GM12878 (cell line): Measurements from ENCODE around the gene FAM163B. TPM values are rescaled to one million over a fixed set of nuclear protein-coding genes. Genes with fewer than 3 reads are reported as not detected.

Experiments
- ATAC-seq: fragments of 200-7000 bp; cut with Tn5 transposase; 3 replicates; pipeline ENCODE4 v1.9.1; 2020; ENCODE audit warnings: mild to moderate bottlenecking, moderate library complexity
- BruUV-seq: library from RNA; stranded (reverse); fragments of 400-500 nt; replicated peaks from 2 replicates; lab custom pipeline; 2021; lab: Mats Ljungman, UMichigan
- CTCF ChIA-PET: fragments of 300-600 bp; sonication (Branson Sonifier 250); formaldehyde crosslinking; extraction: SDS; loops from one replicate; lab custom pipeline; 2021; ENCODE audit warnings: inconsistent platforms; lab: Yijun Ruan, JAX
- POLR2A ChIA-PET: fragments of 350-600 bp; formaldehyde crosslinking; extraction: SDS; loops from one replicate; lab custom pipeline; 2021; ENCODE audit warnings: inconsistent platforms; lab: Charles Lee
- RAD21 ChIA-PET: fragments of 300-600 bp; sonication (Branson Sonifier 250); formaldehyde crosslinking; loops from one replicate; lab custom pipeline; 2023; ENCODE audit warnings: antibody characterized with exemption; ENCODE audit not compliant: unreplicated experiment; lab: Charles Lee
- SMC1A ChIA-PET: fragments of 300-600 bp; sonication (Branson Sonifier 250); formaldehyde crosslinking; loops from one replicate; lab custom pipeline; 2023; ENCODE audit not compliant: unreplicated experiment, uncharacterized antibody; lab: Charles Lee
- DNase-seq: peaks from one replicate; pipeline ENCODE4 v3.0.0-alpha.2; 2011; ENCODE audit warnings: low read depth, low spot score
- FAIRE-seq: peaks from 3 replicates; lab custom pipeline; 2011; peaks lifted over from hg19 to GRCh38; lab: Jason Lieb, UNC
- H2AFZ ChIP-seq: 2 replicates; pipeline ENCODE4 v1.6.0; 2011; ENCODE audit warnings: low read depth, low read length, control low read depth; ENCODE audit not compliant: control insufficient read depth
- H3K27ac ChIP-seq: 2 replicates; pipeline ENCODE4 v1.5.1; 2011; ENCODE audit warnings: control low read depth; ENCODE audit not compliant: control insufficient read depth, insufficient read depth
- H3K27me3 ChIP-seq, 2 experiments: replicated peaks in 1 of 2; 2 replicates each; pipeline versions ENCODE4 v1.6.0 to v1.6.1; 2011; ENCODE audit warnings: low read length in 1 of 2; ENCODE audit not compliant: control insufficient read depth in 2 of 2, insufficient read depth in 2 of 2
- H3K36me3 ChIP-seq, 2 experiments: 2 replicates each; pipeline ENCODE4 v1.5.1; 2011; ENCODE audit warnings: low read length in 1 of 2; ENCODE audit not compliant: control insufficient read depth in 2 of 2, insufficient read depth in 2 of 2
- H3K4me1 ChIP-seq: 2 replicates; pipeline ENCODE4 v1.6.1; 2011; ENCODE audit warnings: mild to moderate bottlenecking, low read length, moderate library complexity, mixed read lengths; ENCODE audit not compliant: control insufficient read depth, insufficient read depth
- H3K4me2 ChIP-seq: 2 replicates; pipeline ENCODE4 v1.6.0; 2011; ENCODE audit warnings: control low read depth; ENCODE audit not compliant: control insufficient read depth, insufficient read depth
- H3K4me3 ChIP-seq: fragments of 200-600 bp; sonication (generic); 2 replicates; pipeline ENCODE4 v1.5.1; 2016
- H3K79me2 ChIP-seq: 2 replicates; pipeline ENCODE4 v1.6.0; 2011; ENCODE audit warnings: low read length; ENCODE audit not compliant: control insufficient read depth, insufficient read depth
- H3K9ac ChIP-seq: 2 replicates; pipeline ENCODE4 v1.8.0; 2011; ENCODE audit warnings: low read length, control low read depth, mixed read lengths; ENCODE audit not compliant: control insufficient read depth, insufficient read depth
- H3K9me3 ChIP-seq: replicated peaks from 3 replicates; pipeline ENCODE4 v1.5.1; 2011; ENCODE audit warnings: mild to moderate bottlenecking, low read length; ENCODE audit not compliant: control insufficient read depth, insufficient read depth
- H4K20me1 ChIP-seq: 2 replicates; pipeline ENCODE4 v1.6.0; 2011; ENCODE audit not compliant: control insufficient read depth, insufficient read depth
- BCL11A ChIP-seq: IDR thresholded peaks from 2 replicates; pipeline ENCODE4 v1.6.1; 2011; ENCODE audit warnings: low read depth, low read length
- BMI1 ChIP-seq: fragments of 450-650 bp; IDR thresholded peaks from 2 replicates; pipeline ENCODE4 v1.6.1; 2016; ENCODE audit warnings: mild to moderate bottlenecking, moderate library complexity, borderline replicate concordance
- CBFB ChIP-seq: IDR thresholded peaks from 2 replicates; pipeline ENCODE4 v1.6.1; 2016; ENCODE audit warnings: antibody characterized with exemption, low read depth
- CREM ChIP-seq: IDR thresholded peaks from 2 replicates; pipeline ENCODE4 v1.6.1; 2014; ENCODE audit warnings: antibody characterized with exemption, low read depth
- HDAC2 ChIP-seq: fragments of 200-600 bp; sonication (generic); IDR thresholded peaks from 2 replicates; pipeline ENCODE4 v1.6.1; 2017
- KLF5 ChIP-seq: fragments of 450-650 bp; IDR thresholded peaks from 2 replicates; pipeline ENCODE4 v1.6.1; 2014; ENCODE audit warnings: mild to moderate bottlenecking; ENCODE audit not compliant: partially characterized antibody
- MLLT1 ChIP-seq: fragments of 450-650 bp; IDR thresholded peaks from 2 replicates; pipeline ENCODE4 v1.6.1; 2016; ENCODE audit warnings: mild to moderate bottlenecking
- RAD21 ChIP-seq: IDR thresholded peaks from 2 replicates; pipeline ENCODE4 v1.6.1; 2011; ENCODE audit warnings: mild to moderate bottlenecking, low read depth, low read length, moderate library complexity; ENCODE audit not compliant: insufficient read depth
- SREBF1 ChIP-seq: IDR thresholded peaks from 2 replicates; pipeline ENCODE4 v1.6.1; 2012; ENCODE audit warnings: mild to moderate bottlenecking, low read length
- SREBF2 ChIP-seq: IDR thresholded peaks from 2 replicates; pipeline ENCODE4 v1.6.1; 2012; ENCODE audit warnings: mild to moderate bottlenecking, low read length
- TARDBP ChIP-seq: IDR thresholded peaks from 2 replicates; pipeline ENCODE4 v1.6.1; 2016; ENCODE audit warnings: borderline replicate concordance
- TBL1XR1 ChIP-seq: IDR thresholded peaks from 2 replicates; pipeline ENCODE4 v1.6.1; 2012; ENCODE audit warnings: low read depth, low read length, improper control_type of control experiment
- ZBTB11 ChIP-seq: fragments of 450-650 bp; formaldehyde crosslinking; IDR thresholded peaks from 2 replicates; pipeline ENCODE4 v1.5.0; 2022; ENCODE audit warnings: mild to moderate bottlenecking, missing genetic modification characterization
- ZNF217 ChIP-seq: fragments of 450-650 bp; IDR thresholded peaks from 2 replicates; pipeline ENCODE4 v1.6.1; 2017; ENCODE audit warnings: antibody characterized with exemption, mild to moderate bottlenecking
- WGBS: methylation state at CpG from one replicate; pipeline ENCODE4 v1.1.6; 2016; ENCODE audit warnings: low lambda C conversion rate; ENCODE audit not compliant: insufficient replicate concordance, insufficient coverage; ENCODE audit errors: missing lambda C conversion rate; 5-methylcytosine and 5-hydroxymethylcytosine counted together
- in situ Hi-C: fragments of 300-500 bp; cut with MboI; formaldehyde crosslinking; loops from 9 replicates; pipeline ENCODE4 v1.14.3; 2018; ENCODE audit warnings: mixed read lengths
- intact Hi-C: fragments of 100-400 bp; cut with micrococcal nuclease; formaldehyde crosslinking; loops from one replicate; pipeline ENCODE4 v1.14.2; 2022; ENCODE audit not compliant: unreplicated experiment
- polyA plus RNA-seq, 11 experiments: library from polyadenylated mRNA; depleted of rRNA in 4 of 11; unstranded in 6 of 11; stranded (reverse) in 5 of 11; fragments of >200 nt; fragmentation: Nextera tagmentation in 4 of 11; fragmentation: Illumina TruSeq in 1 of 11; extraction: Ambion mirVana in 4 of 11; extraction: Trizol in 1 of 11; gene quantifications; 1 replicate in 1 of 11; 2 replicates in 10 of 11; pipeline versions ENCODE4 v1.2.1 to v1.2.3, GENCODE V29; 2011 to 2016; ENCODE audit warnings: inconsistent platforms in 2 of 11, missing spikeins in 2 of 11, low read depth in 1 of 11
- total RNA-seq, 4 experiments: library from RNA; depleted of rRNA in 3 of 4; stranded (reverse); fragments of >200 nt in 3 of 4; fragmentation: Illumina TruSeq in 1 of 4; extraction: Trizol in 1 of 4; gene quantifications; 2 replicates each; pipeline versions ENCODE4 v1.2.1 to v1.2.3, GENCODE V29; 2013 to 2021
- TF ChIP-seq, protein P1 (sequence below): fragments of 150-350 bp; IDR thresholded peaks from 2 replicates; pipeline ENCODE4 v1.6.1; 2014; ENCODE audit warnings: mild to moderate bottlenecking, low read depth, low read length

FAM163B gene
- total and polyA plus RNA-seq, 10 of the 15 experiments (the other 5 are each of a cell fraction or from before 2014, with no cell fraction given) = not detected

DNA sequence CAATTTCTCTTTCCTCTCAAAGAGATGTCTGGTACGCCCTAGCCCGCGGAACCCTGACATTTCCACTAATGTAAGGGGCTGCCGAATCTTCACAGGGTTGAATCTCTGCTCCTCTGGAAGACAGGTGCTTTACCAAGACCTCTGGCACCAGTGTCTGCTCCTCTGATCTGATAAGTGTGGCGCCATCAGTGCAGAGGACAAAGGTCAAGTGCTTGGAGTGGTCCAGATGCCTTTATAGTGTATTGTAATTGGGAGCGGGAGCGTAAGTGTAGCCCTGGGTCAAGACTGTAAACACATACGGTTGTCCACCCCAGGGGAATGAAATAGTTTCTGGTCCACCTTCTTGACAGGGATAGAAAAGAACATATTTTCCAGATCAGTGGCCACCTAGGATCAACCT is 57.0 kb downstream of the FAM163B start:
- Histone ChIP-seq H3K79me2 (no peaks in the 10 kb centered on the region), H3K36me3 (no peaks in the 10 kb centered on the region), H3K27me3 (no peaks in the 10 kb centered on the region; a peak in 2 of 4 replicates), H3K9me3 (no peaks in the 10 kb centered on the region), H4K20me1 (no peaks in the 10 kb centered on the region), H3K4me1 (no peaks in the 10 kb centered on the region), H3K4me3 (no peak overlapping the region), H3K9ac (no peak overlapping the region), H3K4me2 (no peak overlapping the region), H3K27ac (no peak overlapping the region), H2AFZ (no peak overlapping the region)
- RAD21 ChIA-PET = no interaction called here
- FAIRE-seq = no peak
- SMC1A ChIA-PET = no interaction called here
- no peak for TF ChIP-seq CREM
- no peak for TF ChIP-seq BMI1
- TF ChIP-seq TBL1XR1 = no peak
- no peak for TF ChIP-seq HDAC2
- TF ChIP-seq ZNF217 = no peak
- no peak for TF ChIP-seq ZBTB11
- no peak for TF ChIP-seq SREBF1
- no peak for TF ChIP-seq RAD21
- TF ChIP-seq, protein P1, sequence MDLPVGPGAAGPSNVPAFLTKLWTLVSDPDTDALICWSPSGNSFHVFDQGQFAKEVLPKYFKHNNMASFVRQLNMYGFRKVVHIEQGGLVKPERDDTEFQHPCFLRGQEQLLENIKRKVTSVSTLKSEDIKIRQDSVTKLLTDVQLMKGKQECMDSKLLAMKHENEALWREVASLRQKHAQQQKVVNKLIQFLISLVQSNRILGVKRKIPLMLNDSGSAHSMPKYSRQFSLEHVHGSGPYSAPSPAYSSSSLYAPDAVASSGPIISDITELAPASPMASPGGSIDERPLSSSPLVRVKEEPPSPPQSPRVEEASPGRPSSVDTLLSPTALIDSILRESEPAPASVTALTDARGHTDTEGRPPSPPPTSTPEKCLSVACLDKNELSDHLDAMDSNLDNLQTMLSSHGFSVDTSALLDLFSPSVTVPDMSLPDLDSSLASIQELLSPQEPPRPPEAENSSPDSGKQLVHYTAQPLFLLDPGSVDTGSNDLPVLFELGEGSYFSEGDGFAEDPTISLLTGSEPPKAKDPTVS = no peak
- no peak for TF ChIP-seq CBFB
- TF ChIP-seq BCL11A = no peak
- TF ChIP-seq MLLT1 = no peak
- TF ChIP-seq SREBF2 = no peak
- no peak for TF ChIP-seq TARDBP
- TF ChIP-seq KLF5 = no peak
- ATAC-seq = no peak
- CTCF ChIA-PET = no interaction called here
- in situ Hi-C loops (no loop called here), intact Hi-C loops (no loop called here)
- 63% methylated on average over 8 of the region's 8 CpGs for WGBS
- BruUV-seq = no TSS peak
- DNase-seq = no peak
- POLR2A ChIA-PET = no interaction called here
